Stimulated activated CD8-positive, alpha-beta memory T cell treated with anti-CD3 and anti-CD28 coated beads, Interleukin-12 subunit alpha, Interleukin-12 subunit beta, amount 100 ng/mL, for 24 hours (primary cell): ENCODE measurements around the gene THSD8.
"Not testable (repeated sequence)": the region's sequence is repeated elsewhere in the genome, so short reads cannot be mapped to it uniquely, and the experiment has no call there.

ENCODE experiments used
- DNase-seq: peaks from one replicate; pipeline ENCODE4 v3.0.0-alpha.2; 2020; ENCODE audit errors: extremely low read depth

THSD8 gene

GRCh38 chr19:12825254-12826131, 23.6 kb downstream of the THSD8 start:
- no peak for DNase-seq

- DNase-seq, result no peak
These were observed 26.6 kb downstream of the THSD8 start for GRCh38 chr19:12828494-12828893.

GRCh38 chr19:12833418-12833737, 31.5 kb downstream of the THSD8 start:
- DNase-seq, result no peak

GRCh38 chr19:12833738-12834565, 32.1 kb downstream of the THSD8 start:
- DNase-seq, result no peak

- no peak for DNase-seq
These were observed 32.7 kb downstream of the THSD8 start, which contains the start of gene RTBDN for GRCh38 chr19:12834566-12834943. RTBDN (minus strand) TSS chr19:12834579; CDS start chr19:12829979, 4,600 bp downstream.

GRCh38 chr19:12834976-12835757, 33.3 kb downstream of the THSD8 start:
- no peak for DNase-seq

GRCh38 chr19:12836529-12836863, 34.6 kb downstream of the THSD8 start:
- DNase-seq, result no peak

GRCh38 chr19:12837225-12837624, 35.4 kb downstream of the THSD8 start:
- DNase-seq, result no peak

GRCh38 chr19:12838182-12838885, 36.5 kb downstream of the THSD8 start, which contains the start of gene MAST1:
MAST1 (plus strand) TSS chr19:12838515; CDS start chr19:12838573, 58 bp downstream.
- no peak for DNase-seq

- DNase-seq, result no peak
These were observed 37.3 kb downstream of the THSD8 start for GRCh38 chr19:12838886-12839756.

GRCh38 chr19:12840091-12841079, 38.5 kb downstream of the THSD8 start:
- DNase-seq, result no peak

- no peak for DNase-seq
These were observed 39.2 kb downstream of the THSD8 start for GRCh38 chr19:12841094-12841493.

- no peak for DNase-seq
These were observed 40.6 kb downstream of the THSD8 start for GRCh38 chr19:12842511-12842910.

GRCh38 chr19:12843328-12843727, 41.5 kb downstream of the THSD8 start:
- no peak for DNase-seq

- DNase-seq, result no peak
These were observed 42.3 kb downstream of the THSD8 start for GRCh38 chr19:12843999-12844732.

- not testable (repeated sequence) for DNase-seq
These were observed 44.7 kb downstream of the THSD8 start for GRCh38 chr19:12846613-12847012.

GRCh38 chr19:12847159-12848139, 45.6 kb downstream of the THSD8 start:
- peak; percentile 58 for DNase-seq
